GM19043 (cell line): ENCODE data around the gene ADAMTS8.
A peak's percentile ranks its signal among the peaks of the same experiment; 100 is the strongest.
"Not testable (repeated sequence)": the region's sequence is repeated elsewhere in the genome, so short reads cannot be mapped to it uniquely, and the experiment has no call there.

Experiments used
- ATAC-seq: cut with Tn5 transposase; IDR thresholded peaks from one replicate; pipeline ENCODE4 v1.9.1; 2021; ENCODE audit warnings: low read depth; ENCODE audit not compliant: unreplicated experiment

The ADAMTS8 gene

GRCh38 chr11:130441719-130442118, 13.3 kb upstream of the ADAMTS8 start:
- no peak for ATAC-seq

- ATAC-seq: no peak
Measured at GRCh38 chr11:130439876-130440275, 11.5 kb upstream of the ADAMTS8 start.

- ATAC-seq: no peak
Measured at GRCh38 chr11:130439160-130439519, 10.7 kb upstream of the ADAMTS8 start.

- ATAC-seq: not testable (repeated sequence)
Measured at GRCh38 chr11:130438401-130439159, 10.2 kb upstream of the ADAMTS8 start.

GRCh38 chr11:130437848-130438247, 9.4 kb upstream of the ADAMTS8 start:
- ATAC-seq: no peak

GRCh38 chr11:130436171-130436570, 7.8 kb upstream of the ADAMTS8 start:
- no peak for ATAC-seq

- no peak for ATAC-seq
Measured at GRCh38 chr11:130435671-130436070, 7.3 kb upstream of the ADAMTS8 start.

GRCh38 chr11:130434521-130435223, 6.3 kb upstream of the ADAMTS8 start:
- ATAC-seq: peak; percentile 88

GRCh38 chr11:130433357-130433756, 4.9 kb upstream of the ADAMTS8 start:
- no peak for ATAC-seq

GRCh38 chr11:130431801-130432200, 3.4 kb upstream of the ADAMTS8 start:
- ATAC-seq: no peak

- ATAC-seq: no peak
Measured at GRCh38 chr11:130431331-130431773, 2.9 kb upstream of the ADAMTS8 start.

- no peak for ATAC-seq
Measured at GRCh38 chr11:130429983-130430382, 1.6 kb upstream of the ADAMTS8 start.

- ATAC-seq: no peak
Measured at GRCh38 chr11:130429120-130429681, 792 bp upstream of the ADAMTS8 start.

GRCh38 chr11:130427581-130428315, 661 bp downstream of the ADAMTS8 start:
- ATAC-seq: no peak

- no peak for ATAC-seq
Measured at GRCh38 chr11:130426837-130427341, 1.5 kb downstream of the ADAMTS8 start.

GRCh38 chr11:130426223-130426836, 2.1 kb downstream of the ADAMTS8 start:
- ATAC-seq: no peak

GRCh38 chr11:130425156-130425555, 3.3 kb downstream of the ADAMTS8 start:
- no peak for ATAC-seq

GRCh38 chr11:130424613-130425140, 3.7 kb downstream of the ADAMTS8 start:
- ATAC-seq: no peak

GRCh38 chr11:130423541-130424142, 4.8 kb downstream of the ADAMTS8 start:
- no peak for ATAC-seq
